Neural progenitor cell (in vitro differentiated cells): Measurements from ENCODE around the gene GPRC5D.

ENCODE experiments used
- EZH2 ChIP-seq: fragments of 200-600 bp; sonication (generic); IDR thresholded peaks from 2 replicates; pipeline ENCODE4 v1.6.1; 2017; ENCODE audit warnings: antibody characterized with exemption, mild to moderate bottlenecking, moderate library complexity
- EZH2phosphoT487 ChIP-seq: fragments of 200-600 bp; sonication (generic); IDR thresholded peaks from 2 replicates; pipeline ENCODE4 v1.6.1; 2017; ENCODE audit warnings: antibody characterized with exemption
- TF ChIP-seq, protein P1 (sequence below): fragments of 200-600 bp; sonication (generic); IDR thresholded peaks from 2 replicates; pipeline ENCODE4 v1.5.1; 2017; ENCODE audit warnings: antibody characterized with exemption, mild to moderate bottlenecking

DNA sequence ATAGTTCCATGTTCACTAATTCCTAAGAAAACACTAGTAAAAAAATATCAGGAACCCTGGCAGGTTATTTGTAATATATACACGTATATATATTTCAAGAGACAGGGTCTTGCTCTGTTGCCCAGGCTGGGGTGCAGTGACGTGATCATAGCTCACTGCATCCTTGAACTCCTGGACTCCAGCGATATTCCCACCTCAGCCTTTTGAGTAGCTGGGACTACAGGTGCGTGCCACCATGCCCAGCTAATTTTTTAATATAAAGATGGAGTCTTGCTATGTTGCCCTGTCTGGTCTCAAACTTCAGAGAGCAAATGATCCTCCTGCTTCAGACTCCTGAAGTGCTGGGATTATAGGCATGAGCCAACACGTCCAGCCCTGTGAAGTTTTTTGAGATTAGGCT is 44.4 kb downstream of the GPRC5D start:
- TF ChIP-seq, protein P1, sequence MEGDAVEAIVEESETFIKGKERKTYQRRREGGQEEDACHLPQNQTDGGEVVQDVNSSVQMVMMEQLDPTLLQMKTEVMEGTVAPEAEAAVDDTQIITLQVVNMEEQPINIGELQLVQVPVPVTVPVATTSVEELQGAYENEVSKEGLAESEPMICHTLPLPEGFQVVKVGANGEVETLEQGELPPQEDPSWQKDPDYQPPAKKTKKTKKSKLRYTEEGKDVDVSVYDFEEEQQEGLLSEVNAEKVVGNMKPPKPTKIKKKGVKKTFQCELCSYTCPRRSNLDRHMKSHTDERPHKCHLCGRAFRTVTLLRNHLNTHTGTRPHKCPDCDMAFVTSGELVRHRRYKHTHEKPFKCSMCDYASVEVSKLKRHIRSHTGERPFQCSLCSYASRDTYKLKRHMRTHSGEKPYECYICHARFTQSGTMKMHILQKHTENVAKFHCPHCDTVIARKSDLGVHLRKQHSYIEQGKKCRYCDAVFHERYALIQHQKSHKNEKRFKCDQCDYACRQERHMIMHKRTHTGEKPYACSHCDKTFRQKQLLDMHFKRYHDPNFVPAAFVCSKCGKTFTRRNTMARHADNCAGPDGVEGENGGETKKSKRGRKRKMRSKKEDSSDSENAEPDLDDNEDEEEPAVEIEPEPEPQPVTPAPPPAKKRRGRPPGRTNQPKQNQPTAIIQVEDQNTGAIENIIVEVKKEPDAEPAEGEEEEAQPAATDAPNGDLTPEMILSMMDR, result no peak
- TF ChIP-seq EZH2 (no peak), EZH2phosphoT487 (no peak)
